K562 (cell line): Measurements from ENCODE around the gene SNX27. TPM values are rescaled to one million over a fixed set of nuclear protein-coding genes. Genes with fewer than 3 reads are reported as not detected.
A peak's percentile ranks its signal among the peaks of the same experiment; 100 is the strongest.

ENCODE experiments used
- ARID1B ChIP-seq: fragments of 450-650 bp; IDR thresholded peaks from 2 replicates; pipeline ENCODE4 v1.6.1; 2016; ENCODE audit warnings: antibody characterized with exemption, mild to moderate bottlenecking, inconsistent platforms
- ARID2 ChIP-seq: fragments of 450-650 bp; IDR thresholded peaks from 2 replicates; pipeline ENCODE4 v1.6.1; 2017; ENCODE audit warnings: antibody characterized with exemption, mild to moderate bottlenecking
- BCOR ChIP-seq: fragments of 450-650 bp; IDR thresholded peaks from 2 replicates; pipeline ENCODE4 v1.6.1; 2016
- BDP1 ChIP-seq: IDR thresholded peaks from 3 replicates; pipeline ENCODE4 v1.6.1; 2011; ENCODE audit not compliant: insufficient read length, insufficient read depth
- EGR1 ChIP-seq: fragments of 450-650 bp; conservative IDR thresholded peaks from 2 replicates; pipeline ENCODE4 v1.6.1; 2017; ENCODE audit warnings: mild to moderate bottlenecking
- GATA2 ChIP-seq: sonication (generic); formaldehyde crosslinking; IDR thresholded peaks from 2 replicates; pipeline ENCODE4 v1.4.0; 2020; ENCODE audit warnings: mild to moderate bottlenecking, missing genetic modification reagents
- HNRNPH1 ChIP-seq: fragments of 200-400 bp; formaldehyde crosslinking; optimal IDR thresholded peaks from 2 replicates; pipeline ENCODE3; 2017; ENCODE audit warnings: low read depth, mild to moderate bottlenecking, low read length, moderate library complexity
- LCOR ChIP-seq: sonication (generic); formaldehyde crosslinking; IDR thresholded peaks from 2 replicates; pipeline ENCODE4 v1.8.0; 2022; ENCODE audit warnings: mild to moderate bottlenecking, missing genetic modification reagents
- NCOA1 ChIP-seq: fragments of 450-650 bp; IDR thresholded peaks from 2 replicates; pipeline ENCODE4 v1.6.1; 2016; ENCODE audit warnings: low read depth
- TFAM ChIP-seq: fragments of 250-450 bp; sonication (Bioruptor Pico); conservative IDR thresholded peaks from 2 replicates; pipeline ENCODE4 v1.5.0; 2021; ENCODE audit warnings: mild to moderate bottlenecking, moderate library complexity
- ZNF217 ChIP-seq: sonication (generic); formaldehyde crosslinking; IDR thresholded peaks from 2 replicates; pipeline ENCODE4 v1.8.0; 2022; ENCODE audit warnings: mild to moderate bottlenecking, missing genetic modification reagents
- ZNF431 ChIP-seq: sonication (generic); formaldehyde crosslinking; IDR thresholded peaks from 2 replicates; pipeline ENCODE4 v1.8.0; 2022; ENCODE audit warnings: mild to moderate bottlenecking, missing genetic modification reagents
- ZNF707 ChIP-seq: fragments of 250-450 bp; sonication (Bioruptor Pico); conservative IDR thresholded peaks from 2 replicates; pipeline ENCODE4 v1.8.0; 2022; ENCODE audit warnings: inconsistent platforms, mild to moderate bottlenecking, moderate library complexity
- polyA plus RNA-seq, 8 experiments: library from polyadenylated mRNA; depleted of rRNA in 4 of 8; stranded (reverse) in 5 of 8; unstranded in 3 of 8; fragments of >200 nt; fragmentation: Nextera tagmentation in 2 of 8; fragmentation: Illumina TruSeq in 1 of 8; extraction: Ambion mirVana in 2 of 8; extraction: Trizol in 1 of 8; gene quantifications; 2 replicates each; pipeline versions ENCODE4 v1.2.1 to v1.2.3, GENCODE V29; 2011 to 2014; ENCODE audit warnings: inconsistent platforms in 1 of 8, missing spikeins in 1 of 8
- total RNA-seq, 7 experiments: library from RNA; depleted of rRNA in 6 of 7; stranded (reverse); fragments of >200 nt in 6 of 7; fragmentation: Illumina TruSeq in 2 of 7; extraction: Trizol in 2 of 7; gene quantifications; 2 replicates each; pipeline versions ENCODE4 v1.2.1 to v1.2.3, GENCODE V29; 2011 to 2021; ENCODE audit warnings: low replicate concordance in 1 of 7
- TF ChIP-seq, protein P1 (sequence below): fragments of 450-650 bp; IDR thresholded peaks from 2 replicates; pipeline ENCODE4 v1.6.1; 2018; ENCODE audit not compliant: partially characterized antibody
- TF ChIP-seq, protein P2 (sequence below): fragments of 250-450 bp; sonication (Bioruptor Pico); IDR thresholded peaks from 2 replicates; pipeline ENCODE4 v1.9.0; 2021; ENCODE audit warnings: mild to moderate bottlenecking
- TF ChIP-seq, protein P3 (sequence below): sonication (generic); formaldehyde crosslinking; IDR thresholded peaks from 2 replicates; pipeline ENCODE4 v1.8.1; 2023; ENCODE audit warnings: missing genetic modification reagents, mild to moderate bottlenecking, borderline replicate concordance
- TF ChIP-seq, protein P4 (sequence below): sonication (generic); formaldehyde crosslinking; IDR thresholded peaks from 2 replicates; pipeline ENCODE4 v1.8.0; 2022; ENCODE audit warnings: mild to moderate bottlenecking, missing genetic modification reagents

Gene SNX27
- total and polyA plus RNA-seq, 9 of the 15 experiments (the other 6 are each of a cell fraction or from before 2014, with no cell fraction given), result 4.5 to 18.7 (median 10.1) TPM

DNA sequence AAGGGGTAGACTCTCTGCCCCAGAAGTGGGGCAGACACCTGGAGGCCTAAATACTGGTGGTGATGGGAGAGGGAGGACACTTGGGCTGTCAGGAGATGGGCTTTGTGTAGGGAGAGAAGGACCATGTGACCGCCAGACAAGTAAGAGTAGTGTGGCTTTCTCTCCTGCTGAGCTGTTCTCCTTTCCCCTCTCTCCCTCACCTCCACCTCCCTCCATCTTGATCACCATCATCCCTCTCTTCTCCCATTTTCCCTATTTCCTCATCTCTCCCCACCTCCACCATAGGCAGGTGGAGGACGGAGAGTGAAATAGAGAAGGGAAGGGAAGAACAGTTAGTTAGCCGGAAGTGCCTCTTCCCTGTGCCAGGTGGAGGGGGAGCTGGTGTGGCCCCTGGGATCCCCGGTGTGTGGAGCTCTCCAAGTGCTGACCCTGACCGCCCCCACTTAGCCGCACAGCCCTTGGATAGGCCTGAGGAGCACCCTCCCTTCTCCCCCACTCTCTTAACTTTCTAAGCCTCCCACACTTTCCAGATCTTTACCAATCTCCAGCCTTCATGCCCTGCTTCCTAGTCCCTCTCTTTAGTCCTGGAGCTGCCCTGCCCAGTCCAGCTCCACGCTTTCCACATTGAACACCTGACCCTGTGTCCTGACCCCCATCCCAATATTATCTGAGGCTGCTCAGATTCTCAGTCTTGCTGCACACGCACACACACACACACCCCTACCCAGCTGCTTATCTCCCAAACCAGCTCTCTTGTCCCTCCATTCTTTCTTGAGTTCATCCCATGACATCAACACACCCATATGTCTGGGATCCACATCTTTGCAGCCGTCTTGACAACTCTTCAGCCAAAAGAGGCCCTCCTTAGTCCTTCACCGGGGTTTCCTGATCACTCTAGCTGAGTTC is 103.2 kb downstream of the SNX27 start (continued):
- TF ChIP-seq, protein P1, sequence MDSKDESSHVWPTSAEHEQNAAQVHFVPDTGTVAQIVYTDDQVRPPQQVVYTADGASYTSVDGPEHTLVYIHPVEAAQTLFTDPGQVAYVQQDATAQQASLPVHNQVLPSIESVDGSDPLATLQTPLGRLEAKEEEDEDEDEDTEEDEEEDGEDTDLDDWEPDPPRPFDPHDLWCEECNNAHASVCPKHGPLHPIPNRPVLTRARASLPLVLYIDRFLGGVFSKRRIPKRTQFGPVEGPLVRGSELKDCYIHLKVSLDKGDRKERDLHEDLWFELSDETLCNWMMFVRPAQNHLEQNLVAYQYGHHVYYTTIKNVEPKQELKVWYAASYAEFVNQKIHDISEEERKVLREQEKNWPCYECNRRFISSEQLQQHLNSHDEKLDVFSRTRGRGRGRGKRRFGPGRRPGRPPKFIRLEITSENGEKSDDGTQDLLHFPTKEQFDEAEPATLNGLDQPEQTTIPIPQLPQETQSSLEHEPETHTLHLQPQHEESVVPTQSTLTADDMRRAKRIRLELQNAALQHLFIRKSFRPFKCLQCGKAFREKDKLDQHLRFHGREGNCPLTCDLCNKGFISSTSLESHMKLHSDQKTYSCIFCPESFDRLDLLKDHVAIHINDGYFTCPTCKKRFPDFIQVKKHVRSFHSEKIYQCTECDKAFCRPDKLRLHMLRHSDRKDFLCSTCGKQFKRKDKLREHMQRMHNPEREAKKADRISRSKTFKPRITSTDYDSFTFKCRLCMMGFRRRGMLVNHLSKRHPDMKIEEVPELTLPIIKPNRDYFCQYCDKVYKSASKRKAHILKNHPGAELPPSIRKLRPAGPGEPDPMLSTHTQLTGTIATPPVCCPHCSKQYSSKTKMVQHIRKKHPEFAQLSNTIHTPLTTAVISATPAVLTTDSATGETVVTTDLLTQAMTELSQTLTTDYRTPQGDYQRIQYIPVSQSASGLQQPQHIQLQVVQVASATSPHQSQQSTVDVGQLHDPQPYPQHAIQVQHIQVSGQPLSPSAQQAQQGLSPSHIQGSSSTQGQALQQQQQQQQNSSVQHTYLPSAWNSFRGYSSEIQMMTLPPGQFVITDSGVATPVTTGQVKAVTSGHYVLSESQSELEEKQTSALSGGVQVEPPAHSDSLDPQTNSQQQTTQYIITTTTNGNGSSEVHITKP, result peak; percentile 12
- TF ChIP-seq ZNF217, result no peak
- peak; percentile 50 for TF ChIP-seq EGR1
- TF ChIP-seq, protein P2, sequence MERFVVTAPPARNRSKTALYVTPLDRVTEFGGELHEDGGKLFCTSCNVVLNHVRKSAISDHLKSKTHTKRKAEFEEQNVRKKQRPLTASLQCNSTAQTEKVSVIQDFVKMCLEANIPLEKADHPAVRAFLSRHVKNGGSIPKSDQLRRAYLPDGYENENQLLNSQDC (CRISPR knock-in tag), result no peak
- no peak for TF ChIP-seq HNRNPH1
- TF ChIP-seq ZNF431 (CRISPR knock-in tag), result no peak
- TF ChIP-seq, protein P3, sequence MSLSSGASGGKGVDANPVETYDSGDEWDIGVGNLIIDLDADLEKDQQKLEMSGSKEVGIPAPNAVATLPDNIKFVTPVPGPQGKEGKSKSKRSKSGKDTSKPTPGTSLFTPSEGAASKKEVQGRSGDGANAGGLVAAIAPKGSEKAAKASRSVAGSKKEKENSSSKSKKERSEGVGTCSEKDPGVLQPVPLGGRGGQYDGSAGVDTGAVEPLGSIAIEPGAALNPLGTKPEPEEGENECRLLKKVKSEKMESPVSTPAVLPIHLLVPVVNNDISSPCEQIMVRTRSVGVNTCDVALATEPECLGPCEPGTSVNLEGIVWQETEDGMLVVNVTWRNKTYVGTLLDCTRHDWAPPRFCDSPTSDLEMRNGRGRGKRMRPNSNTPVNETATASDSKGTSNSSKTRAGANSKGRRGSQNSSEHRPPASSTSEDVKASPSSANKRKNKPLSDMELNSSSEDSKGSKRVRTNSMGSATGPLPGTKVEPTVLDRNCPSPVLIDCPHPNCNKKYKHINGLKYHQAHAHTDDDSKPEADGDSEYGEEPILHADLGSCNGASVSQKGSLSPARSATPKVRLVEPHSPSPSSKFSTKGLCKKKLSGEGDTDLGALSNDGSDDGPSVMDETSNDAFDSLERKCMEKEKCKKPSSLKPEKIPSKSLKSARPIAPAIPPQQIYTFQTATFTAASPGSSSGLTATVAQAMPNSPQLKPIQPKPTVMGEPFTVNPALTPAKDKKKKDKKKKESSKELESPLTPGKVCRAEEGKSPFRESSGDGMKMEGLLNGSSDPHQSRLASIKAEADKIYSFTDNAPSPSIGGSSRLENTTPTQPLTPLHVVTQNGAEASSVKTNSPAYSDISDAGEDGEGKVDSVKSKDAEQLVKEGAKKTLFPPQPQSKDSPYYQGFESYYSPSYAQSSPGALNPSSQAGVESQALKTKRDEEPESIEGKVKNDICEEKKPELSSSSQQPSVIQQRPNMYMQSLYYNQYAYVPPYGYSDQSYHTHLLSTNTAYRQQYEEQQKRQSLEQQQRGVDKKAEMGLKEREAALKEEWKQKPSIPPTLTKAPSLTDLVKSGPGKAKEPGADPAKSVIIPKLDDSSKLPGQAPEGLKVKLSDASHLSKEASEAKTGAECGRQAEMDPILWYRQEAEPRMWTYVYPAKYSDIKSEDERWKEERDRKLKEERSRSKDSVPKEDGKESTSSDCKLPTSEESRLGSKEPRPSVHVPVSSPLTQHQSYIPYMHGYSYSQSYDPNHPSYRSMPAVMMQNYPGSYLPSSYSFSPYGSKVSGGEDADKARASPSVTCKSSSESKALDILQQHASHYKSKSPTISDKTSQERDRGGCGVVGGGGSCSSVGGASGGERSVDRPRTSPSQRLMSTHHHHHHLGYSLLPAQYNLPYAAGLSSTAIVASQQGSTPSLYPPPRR (CRISPR knock-in tag), result no peak
- peak; percentile 80 for TF ChIP-seq BCOR
- TF ChIP-seq GATA2 (CRISPR knock-in tag), result peak; percentile 95
- TF ChIP-seq NCOA1, result peak; percentile 53; the same call in 1 of the 2 replicates
- no peak for TF ChIP-seq TFAM (CRISPR knock-in tag)
- peak; percentile 95 for TF ChIP-seq ARID1B
- no peak for TF ChIP-seq ARID2
- 0 out of 2 replicates have a peak, but pooled peaks have one; percentile 48 for TF ChIP-seq LCOR (CRISPR knock-in tag)
- TF ChIP-seq BDP1, result no peak
- TF ChIP-seq, protein P4, sequence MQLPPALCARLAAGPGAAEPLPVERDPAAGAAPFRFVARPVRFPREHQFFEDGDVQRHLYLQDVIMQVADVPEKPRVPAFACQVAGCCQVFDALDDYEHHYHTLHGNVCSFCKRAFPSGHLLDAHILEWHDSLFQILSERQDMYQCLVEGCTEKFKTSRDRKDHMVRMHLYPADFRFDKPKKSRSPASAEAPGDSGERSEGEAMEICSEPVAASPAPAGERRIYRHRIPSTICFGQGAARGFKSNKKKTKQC, result no peak
- TF ChIP-seq ZNF707, result no peak
